Measurements from ENCODE around the gene TBATA. TPM values are rescaled to one million over a fixed set of nuclear protein-coding genes. Genes with fewer than 3 reads are reported as not detected.
"Not testable (repeated sequence)": the region's sequence is repeated elsewhere in the genome, so short reads cannot be mapped to it uniquely, and the experiment has no call there.

TBATA gene
- total and polyA plus RNA-seq, 2 donors from 2014 or later: 1.9 TPM; not detected in 1

- intact Hi-C loops (cut with DNase I): no loop called here
- FAIRE-seq: no peak
- no peak for DNase-seq
- TF ChIP-seq, protein P1, sequence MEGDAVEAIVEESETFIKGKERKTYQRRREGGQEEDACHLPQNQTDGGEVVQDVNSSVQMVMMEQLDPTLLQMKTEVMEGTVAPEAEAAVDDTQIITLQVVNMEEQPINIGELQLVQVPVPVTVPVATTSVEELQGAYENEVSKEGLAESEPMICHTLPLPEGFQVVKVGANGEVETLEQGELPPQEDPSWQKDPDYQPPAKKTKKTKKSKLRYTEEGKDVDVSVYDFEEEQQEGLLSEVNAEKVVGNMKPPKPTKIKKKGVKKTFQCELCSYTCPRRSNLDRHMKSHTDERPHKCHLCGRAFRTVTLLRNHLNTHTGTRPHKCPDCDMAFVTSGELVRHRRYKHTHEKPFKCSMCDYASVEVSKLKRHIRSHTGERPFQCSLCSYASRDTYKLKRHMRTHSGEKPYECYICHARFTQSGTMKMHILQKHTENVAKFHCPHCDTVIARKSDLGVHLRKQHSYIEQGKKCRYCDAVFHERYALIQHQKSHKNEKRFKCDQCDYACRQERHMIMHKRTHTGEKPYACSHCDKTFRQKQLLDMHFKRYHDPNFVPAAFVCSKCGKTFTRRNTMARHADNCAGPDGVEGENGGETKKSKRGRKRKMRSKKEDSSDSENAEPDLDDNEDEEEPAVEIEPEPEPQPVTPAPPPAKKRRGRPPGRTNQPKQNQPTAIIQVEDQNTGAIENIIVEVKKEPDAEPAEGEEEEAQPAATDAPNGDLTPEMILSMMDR (IDR thresholded peaks at IDR 0.05; ENCODE audit: borderline replicate concordance, extremely low read depth, insufficient read depth): no peak
- Histone ChIP-seq H3K9me3 (ENCODE audit: control insufficient read depth in 2 of 3, insufficient read depth in 1 of 3, low read length in 3 of 3) (no peaks in the 10 kb centered on the region), H3K4me1 (ENCODE audit: control insufficient read depth in 2 of 3, insufficient read depth in 2 of 3, low read depth in 1 of 3, low read length in 3 of 3) (peaks cover 0 to 15% (median 14%) of the 10 kb centered on the region in 3 donors), H3K4me3 (ENCODE audit: low read length in 3 of 3) (no peak overlapping the region), H3K27me3 (ENCODE audit: control insufficient read depth, insufficient read depth, low read length) (no peaks in the 10 kb centered on the region), H3K36me3 (ENCODE audit: control insufficient read depth in 2 of 3, insufficient read depth in 3 of 3, low read length in 3 of 3) (no peaks in the 10 kb centered on the region), H3K9ac (ENCODE audit: low read length in 3 of 3) (no peak overlapping the region), H3K27ac (ENCODE audit: low read depth in 2 of 2, low read length in 2 of 2) (no peak overlapping the region)
Measured at GRCh38 chr10:70772627-70773026, 12.6 kb downstream of the TBATA start.

DNA sequence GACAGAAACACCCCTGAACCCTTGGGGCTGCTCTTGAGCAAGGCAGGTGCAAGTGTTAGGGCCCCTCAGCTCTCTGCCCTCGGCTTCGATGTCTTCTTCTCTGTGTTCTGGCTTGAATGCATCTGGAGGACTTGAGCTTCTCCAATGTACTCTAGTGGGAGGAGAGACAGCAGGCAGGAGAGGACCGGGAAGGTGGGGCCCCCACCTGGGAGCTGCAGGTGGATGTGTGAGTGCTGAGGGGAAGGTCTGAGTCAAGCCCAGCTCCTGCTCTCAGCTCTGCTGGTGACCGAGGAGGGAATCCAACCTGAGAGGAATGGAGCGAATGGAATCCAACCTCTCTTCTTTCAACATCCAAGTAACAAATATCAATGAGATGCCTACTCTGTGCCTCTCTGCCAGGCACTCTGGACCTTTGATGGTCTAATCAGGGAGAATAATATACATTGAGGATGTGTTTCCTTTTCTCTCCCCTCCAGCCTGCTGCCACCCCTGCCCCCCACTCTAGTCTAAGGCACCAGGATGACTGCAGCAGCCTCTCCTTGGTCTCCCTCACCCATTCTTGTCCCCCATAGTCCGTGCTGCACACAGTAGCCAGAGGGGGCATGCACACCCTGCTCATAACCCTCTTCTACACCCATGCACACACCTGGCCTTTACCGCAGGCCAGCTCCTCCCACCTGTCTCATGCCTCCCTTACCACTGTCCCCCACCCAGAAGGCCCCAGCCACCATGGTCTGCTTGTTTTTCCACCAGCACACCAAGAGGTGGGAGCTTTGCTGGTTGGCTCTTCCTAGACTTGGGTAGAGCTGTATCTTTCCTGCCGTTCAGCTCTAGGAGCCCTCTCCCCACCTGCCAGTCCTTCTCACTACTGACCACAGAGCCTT lies 13.6 kb downstream of the TBATA start:
- Histone ChIP-seq H3K27me3 (ENCODE audit: control insufficient read depth, insufficient read depth, low read length) (no peaks in the 10 kb centered on the region), H3K9me3 (ENCODE audit: control insufficient read depth in 2 of 3, insufficient read depth in 1 of 3, low read length in 3 of 3) (no peaks in the 10 kb centered on the region), H3K4me1 (ENCODE audit: control insufficient read depth in 2 of 3, insufficient read depth in 2 of 3, low read depth in 1 of 3, low read length in 3 of 3) (peaks cover 0 to 14% (median 13%) of the 10 kb centered on the region in 3 donors), H3K4me3 (ENCODE audit: low read length in 3 of 3) (no peak overlapping the region), H3K27ac (ENCODE audit: low read depth in 2 of 2, low read length in 2 of 2) (no peak overlapping the region), H3K9ac (ENCODE audit: low read length in 3 of 3) (no peak overlapping the region), H3K36me3 (ENCODE audit: control insufficient read depth in 2 of 3, insufficient read depth in 3 of 3, low read length in 3 of 3) (no peaks in the 10 kb centered on the region)
- intact Hi-C loops (cut with DNase I): no loop called here
- FAIRE-seq (no peak), DNase-seq (no peak)
- TF ChIP-seq, protein P1 (IDR thresholded peaks at IDR 0.05; ENCODE audit: borderline replicate concordance, extremely low read depth, insufficient read depth): no peak

DNA sequence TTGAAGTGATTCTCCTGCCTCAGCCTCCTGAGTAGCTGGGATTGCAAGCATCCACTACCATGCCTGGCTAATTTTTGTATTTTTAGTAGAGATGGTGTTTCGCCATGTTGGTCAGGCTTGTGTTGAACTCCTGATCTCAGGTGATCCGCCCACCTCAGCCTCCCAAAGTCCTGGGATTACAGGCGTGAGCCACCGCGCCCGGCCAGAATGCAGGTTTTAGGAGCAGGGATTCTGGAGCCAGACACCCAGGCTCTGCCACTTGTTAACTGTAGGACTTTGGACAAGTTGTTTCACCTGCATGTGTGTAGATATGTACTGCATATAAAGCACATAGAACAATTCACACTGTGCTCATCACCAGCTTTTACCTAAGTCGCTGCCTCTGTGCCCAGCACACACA lies 14.7 kb downstream of the TBATA start:
- intact Hi-C loops (cut with DNase I); H3K9me3 ChIP-seq (ENCODE audit: control insufficient read depth in 2 of 3, insufficient read depth in 1 of 3, low read length in 3 of 3); H3K27ac ChIP-seq (ENCODE audit: low read depth in 2 of 2, low read length in 2 of 2); H3K4me3 ChIP-seq (ENCODE audit: low read length in 3 of 3); H3K4me1 ChIP-seq (ENCODE audit: control insufficient read depth in 2 of 3, insufficient read depth in 2 of 3, low read depth in 1 of 3, low read length in 3 of 3); DNase-seq; FAIRE-seq; H3K9ac ChIP-seq (ENCODE audit: low read length in 3 of 3); H3K27me3 ChIP-seq (ENCODE audit: control insufficient read depth, insufficient read depth, low read length); H3K36me3 ChIP-seq (ENCODE audit: control insufficient read depth in 2 of 3, insufficient read depth in 3 of 3, low read length in 3 of 3): not testable (repeated sequence)

DNA sequence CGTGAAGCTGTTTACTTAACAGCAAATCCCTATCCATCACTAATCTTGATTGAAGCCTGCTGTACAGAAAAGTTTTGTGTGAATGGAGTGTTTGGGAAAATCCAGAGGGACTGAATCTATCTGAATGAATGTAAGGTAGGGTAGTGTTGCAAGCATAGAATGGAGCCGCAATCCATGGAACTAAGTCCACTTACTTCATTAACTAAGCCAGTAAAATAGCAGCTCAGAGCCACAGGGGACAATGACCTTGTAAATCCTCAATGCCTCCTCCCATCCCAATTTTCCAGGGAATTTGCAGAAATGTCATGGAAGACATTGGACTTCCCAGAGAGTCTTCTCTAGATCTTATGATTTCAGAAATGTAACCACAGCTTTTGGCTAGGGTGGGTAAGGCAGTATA lies 15.2 kb downstream of the TBATA start:
- Histone ChIP-seq H3K4me1 (ENCODE audit: control insufficient read depth in 2 of 3, insufficient read depth in 2 of 3, low read depth in 1 of 3, low read length in 3 of 3) (peaks cover 0 to 5% (median 2%) of the 10 kb centered on the region in 3 donors), H3K9me3 (ENCODE audit: control insufficient read depth in 2 of 3, insufficient read depth in 1 of 3, low read length in 3 of 3) (no peaks in the 10 kb centered on the region), H3K36me3 (ENCODE audit: control insufficient read depth in 2 of 3, insufficient read depth in 3 of 3, low read length in 3 of 3) (no peaks in the 10 kb centered on the region), H3K27me3 (ENCODE audit: control insufficient read depth, insufficient read depth, low read length) (no peaks in the 10 kb centered on the region), H3K9ac (ENCODE audit: low read length in 3 of 3) (no peak overlapping the region), H3K27ac (ENCODE audit: low read depth in 2 of 2, low read length in 2 of 2) (no peak overlapping the region), H3K4me3 (ENCODE audit: low read length in 3 of 3) (no peak overlapping the region)
- DNase-seq (no peak), FAIRE-seq (no peak)
- intact Hi-C loops (cut with DNase I): no loop called here
- TF ChIP-seq, protein P1 (IDR thresholded peaks at IDR 0.05; ENCODE audit: borderline replicate concordance, extremely low read depth, insufficient read depth): no peak

All from kidney (tissue), 14 donors.